Measurements from ENCODE around the gene WNT9A.

Gene WNT9A

DNA sequence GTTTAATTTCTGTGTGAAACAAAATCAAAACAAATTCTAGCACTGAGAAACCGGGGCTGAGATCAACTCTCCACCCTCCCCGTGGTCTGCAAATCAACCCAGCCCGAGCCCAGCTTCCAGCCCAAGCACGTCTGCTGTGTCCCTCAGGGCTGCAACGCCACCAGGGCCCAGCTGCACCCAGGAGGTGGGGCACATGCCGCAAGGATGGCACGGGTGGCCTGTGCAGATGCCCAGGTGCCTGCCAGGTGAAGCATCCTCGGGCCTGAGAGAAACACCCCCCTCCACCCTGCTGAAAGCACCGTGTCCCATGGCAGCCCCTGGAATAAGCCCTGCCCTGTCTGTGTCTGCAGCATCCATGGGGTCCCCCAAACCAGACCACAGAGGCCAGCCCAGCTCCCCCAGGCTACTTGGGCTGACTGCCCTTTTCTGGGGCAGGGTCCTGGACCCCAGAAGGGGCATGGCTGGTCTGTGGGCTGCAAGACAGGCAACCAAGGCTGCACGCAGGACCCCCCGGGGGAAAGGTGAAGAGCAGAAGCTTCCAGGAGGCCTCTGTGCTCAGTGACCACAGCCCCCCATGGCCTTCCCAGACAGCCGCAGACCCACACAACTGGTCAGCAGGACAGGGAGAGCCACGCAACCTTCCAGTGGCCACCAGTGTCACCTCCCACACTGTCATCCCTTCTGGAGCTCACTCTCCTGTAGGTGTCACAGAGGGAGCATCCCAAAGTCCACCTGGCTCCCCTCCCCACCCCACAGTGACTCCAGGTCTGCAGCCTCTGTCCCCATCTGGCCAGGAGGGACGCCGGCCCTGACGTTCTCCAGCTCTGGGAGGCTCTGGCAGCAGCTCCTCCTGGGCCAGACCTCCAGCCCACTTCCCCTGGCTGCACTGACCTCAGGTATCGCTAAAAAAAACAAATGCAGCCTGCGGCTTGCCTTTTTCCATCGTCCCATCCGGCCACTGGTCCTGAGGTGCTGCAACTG, 7.7 kb downstream of the WNT9A start:
- no peak for DNase-seq

- no peak for DNase-seq
Observed at GRCh38 chr1:227938911-227939790, 8.6 kb downstream of the WNT9A start.

DNA sequence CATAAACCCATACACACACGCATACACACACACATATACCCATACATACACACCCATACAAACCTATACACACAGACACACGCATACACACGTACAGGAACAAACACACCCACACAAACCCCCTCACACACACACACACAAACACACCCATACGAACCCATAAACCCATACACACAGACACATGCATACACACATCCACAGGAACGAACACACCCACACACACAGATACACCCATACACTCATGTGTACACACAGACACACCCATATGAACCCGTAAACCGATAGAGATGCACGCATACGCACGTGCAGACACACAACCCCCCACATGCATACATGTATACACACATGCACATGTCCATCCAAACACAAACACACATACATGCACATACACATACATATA, 9.5 kb downstream of the WNT9A start:
- no peak for DNase-seq

- no peak for DNase-seq
Observed at GRCh38 chr1:227937838-227938145, 9.9 kb downstream of the WNT9A start.

DNA sequence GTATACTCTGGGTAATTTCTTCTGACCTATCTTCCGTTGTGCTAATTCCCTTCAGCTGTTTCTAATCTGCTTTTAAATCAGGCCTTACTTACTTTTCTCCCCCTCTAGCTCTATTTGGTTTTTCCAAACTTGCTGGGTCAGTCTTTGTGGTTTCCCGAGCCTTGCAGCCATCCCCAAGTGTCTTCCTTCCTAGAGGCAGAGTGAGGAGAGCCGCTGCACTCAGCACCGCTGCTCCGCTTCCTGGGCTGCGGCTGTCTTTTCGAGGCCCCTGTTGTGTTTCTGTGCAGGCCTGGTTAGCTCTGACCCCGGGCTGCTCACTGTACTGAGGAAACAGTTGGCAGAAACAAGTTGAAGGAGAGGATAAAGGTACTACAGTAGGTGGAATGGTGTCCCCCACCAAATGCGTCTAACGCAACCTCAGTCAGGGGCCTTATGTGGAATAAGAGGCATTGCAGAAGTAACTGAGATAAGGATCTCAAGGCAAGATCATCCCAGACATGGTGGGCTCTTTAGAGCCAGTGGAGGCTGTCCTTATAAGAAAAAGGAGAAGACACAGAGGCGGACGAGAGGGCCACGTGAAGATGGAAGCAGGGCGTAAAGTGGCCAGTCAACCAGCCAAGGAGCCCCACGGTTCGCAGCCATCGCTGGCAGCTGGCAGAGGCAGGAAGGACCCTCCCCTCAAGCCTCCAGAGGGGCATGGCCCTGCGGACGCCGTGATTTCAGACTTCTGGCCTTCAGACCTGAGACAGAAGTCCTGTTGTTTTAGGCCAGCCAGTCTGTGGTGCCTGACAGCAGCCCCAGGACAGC, 10.5 kb downstream of the WNT9A start:
- DNase-seq, result no peak

DNA sequence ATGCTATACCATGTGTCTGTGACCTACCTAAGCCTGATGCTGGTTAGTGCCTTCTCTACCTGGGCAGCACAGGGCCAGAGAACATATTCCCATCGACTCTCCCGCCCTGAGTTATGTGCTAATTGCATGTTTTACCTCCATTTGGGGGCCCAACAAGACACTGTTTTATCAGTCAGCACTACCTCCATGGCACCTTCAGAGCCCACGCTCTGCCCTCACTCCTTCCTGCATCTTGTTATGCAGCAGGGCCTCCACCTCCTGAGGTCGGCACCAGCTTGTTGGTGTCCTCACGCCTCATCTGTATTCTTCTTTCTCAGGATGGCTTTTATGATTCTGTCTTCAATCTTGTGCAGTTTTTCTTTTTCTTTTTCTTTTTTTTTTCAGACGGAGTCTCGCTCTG, 11.9 kb downstream of the WNT9A start:
- no peak for DNase-seq

DNA sequence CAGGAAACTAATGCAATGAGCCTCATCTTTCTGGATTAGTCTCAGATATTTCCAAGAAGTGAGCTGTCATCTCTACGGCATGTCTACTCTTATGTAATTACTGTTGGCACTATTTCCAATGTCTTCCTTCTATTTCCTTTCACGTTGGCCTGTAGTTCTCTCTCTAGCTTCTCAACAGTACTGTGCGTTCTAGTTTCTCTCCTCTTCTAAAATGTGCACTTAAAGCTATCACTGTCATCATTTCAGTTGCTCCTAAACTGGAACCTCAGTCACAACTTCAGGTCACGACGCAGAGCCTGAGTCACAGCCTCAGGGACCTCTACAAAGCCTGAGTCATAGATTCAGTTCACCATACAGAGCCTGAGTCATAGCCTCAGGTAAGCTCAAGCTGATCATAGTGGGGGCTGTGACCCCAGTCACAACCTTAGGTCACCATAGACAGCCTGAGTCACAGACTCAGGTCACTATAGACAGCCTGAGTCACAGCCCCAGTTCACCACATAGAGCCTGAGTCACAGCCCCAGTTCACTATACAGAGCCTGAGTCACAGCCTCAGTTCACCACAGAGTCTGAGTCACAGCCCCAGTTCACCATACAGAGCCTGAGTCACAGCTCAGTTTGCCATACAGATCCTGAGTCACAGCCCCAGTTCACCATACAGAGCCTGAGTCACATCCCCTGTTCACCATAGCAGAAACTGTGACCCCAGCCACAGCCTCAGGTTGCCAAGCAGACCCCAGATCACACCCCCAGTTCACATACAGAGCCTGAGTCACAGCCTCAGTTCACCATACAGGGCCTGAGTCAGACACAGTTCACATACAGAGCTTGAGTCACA, 13.0 kb downstream of the WNT9A start:
- no peak for DNase-seq

DNA sequence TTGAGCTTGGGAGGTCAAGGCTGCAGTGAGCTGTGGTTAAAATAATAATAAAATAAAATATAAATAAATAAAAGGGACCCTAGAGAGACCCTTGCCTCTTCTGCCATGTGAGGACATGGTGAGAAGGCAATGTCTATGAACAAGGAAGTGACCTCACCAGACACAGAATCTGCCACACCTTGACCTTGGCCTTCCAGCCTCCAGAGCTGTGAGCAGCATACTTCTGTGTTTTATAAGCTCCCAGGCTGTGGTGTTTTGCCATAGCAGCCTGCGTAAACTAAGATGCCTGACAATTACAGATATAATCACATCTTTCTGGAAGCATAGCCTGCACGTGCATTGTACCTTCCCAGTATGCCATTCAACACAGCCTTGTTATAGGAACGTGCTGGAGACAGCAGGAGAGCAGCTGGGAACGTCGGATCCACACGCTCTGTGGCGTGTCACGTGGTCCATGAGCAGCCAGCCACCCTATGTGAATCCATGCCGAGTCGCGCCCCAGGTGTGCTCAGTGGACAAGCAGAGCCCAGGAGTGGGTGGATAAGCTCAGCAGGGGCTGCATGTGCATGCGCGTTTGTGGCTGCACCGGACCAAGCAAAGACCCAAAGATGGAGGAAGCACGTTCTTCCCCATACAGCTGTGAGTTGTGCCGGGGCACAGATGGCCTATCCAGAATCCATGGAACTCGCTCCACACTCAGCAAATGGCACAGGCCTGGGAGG, 17.8 kb downstream of the WNT9A start:
- no peak for DNase-seq

DNA sequence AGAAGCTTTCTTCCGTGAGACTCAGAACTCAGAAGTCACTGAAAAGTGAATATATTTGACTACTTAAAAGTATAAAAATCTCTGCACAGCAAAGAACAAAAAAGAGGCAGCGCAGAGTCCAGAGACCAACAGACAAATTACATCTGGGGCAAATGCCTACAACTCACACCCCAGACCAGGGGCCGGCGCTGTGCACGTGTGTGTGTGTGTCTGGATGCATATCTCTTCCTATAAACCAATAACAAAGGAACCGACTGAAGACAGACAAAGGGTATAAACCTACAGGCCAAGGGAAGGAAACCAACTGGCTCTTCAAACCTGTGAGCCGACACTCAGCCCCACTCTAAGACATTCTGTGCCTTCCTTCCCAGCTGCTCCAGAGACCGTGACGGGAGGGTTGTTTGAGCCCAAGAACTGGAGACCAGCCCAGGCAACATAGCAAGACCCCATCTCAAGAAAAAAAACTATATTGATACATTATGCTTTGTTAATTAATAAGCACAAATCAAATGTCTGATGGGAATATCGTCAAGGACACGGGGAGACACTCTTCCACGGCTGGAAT, 18.8 kb downstream of the WNT9A start:
- DNase-seq, result no peak

DNA sequence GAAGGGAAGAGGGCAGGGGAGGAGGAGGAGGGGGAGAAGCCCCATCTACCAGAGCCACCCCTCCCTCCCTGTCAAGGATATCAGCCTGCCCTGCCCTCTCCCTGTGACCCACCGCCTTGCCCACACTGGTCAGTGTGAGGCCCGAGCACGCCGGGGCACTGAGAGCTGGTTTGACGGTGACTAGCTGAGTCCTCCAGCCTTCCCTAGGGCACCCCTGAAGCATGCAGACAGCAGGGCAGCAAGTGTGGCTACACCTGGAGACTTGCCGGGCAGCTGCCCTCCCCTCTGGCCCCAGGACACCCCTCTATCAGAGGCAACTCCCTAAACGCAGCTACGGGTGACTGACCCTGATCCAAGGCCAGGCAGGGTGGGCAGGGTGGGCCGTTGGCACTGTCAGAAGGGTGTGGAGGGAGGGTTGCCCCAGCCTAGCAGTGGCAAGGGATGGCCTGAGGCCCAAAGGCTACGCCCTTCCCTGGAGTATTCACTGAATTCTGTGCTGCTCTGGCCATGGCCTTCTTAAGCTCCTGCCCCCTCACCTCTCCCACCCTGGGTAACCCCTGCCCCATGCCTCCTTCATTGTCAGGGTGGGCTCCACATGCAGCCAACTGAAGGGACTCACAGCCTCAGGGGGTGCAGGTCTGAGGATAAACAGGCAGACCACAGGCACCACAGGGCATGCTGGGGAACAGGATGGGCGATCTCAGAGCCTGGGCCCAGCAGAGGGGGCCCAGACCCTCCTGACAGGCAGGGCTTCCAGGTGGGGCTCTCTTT, 19.6 kb downstream of the WNT9A start:
- DNase-seq, result no peak

- no peak for DNase-seq
Observed at GRCh38 chr1:227926896-227927885, 20.5 kb downstream of the WNT9A start.

DNA sequence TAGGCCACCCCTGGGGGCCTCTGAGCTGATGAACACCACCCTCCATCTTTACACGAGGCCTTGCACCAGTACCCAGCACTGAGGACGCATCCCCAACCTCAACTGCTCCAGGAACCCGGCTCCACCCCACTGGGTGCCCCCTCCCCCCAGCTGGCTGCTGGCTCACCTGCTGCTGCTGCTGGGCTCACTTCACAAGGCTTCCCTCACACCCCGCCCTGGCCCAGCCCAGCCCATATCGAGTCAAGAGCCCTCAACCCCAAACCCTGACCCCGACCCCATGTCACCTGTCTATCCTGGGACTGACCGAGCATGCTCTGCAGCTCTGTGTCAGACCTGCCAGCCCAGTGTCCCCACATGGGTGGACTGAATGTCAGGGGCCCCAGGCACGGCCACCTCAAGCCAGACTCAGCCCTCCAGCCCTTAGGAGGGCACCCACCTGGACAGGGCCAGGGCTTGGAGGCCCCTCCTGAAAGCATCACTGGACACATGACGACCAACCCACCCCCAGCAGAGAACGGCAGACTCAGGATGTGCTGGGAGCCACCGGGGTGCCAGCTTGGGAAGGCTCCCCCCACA, 21.4 kb downstream of the WNT9A start:
- no peak for DNase-seq

DNA sequence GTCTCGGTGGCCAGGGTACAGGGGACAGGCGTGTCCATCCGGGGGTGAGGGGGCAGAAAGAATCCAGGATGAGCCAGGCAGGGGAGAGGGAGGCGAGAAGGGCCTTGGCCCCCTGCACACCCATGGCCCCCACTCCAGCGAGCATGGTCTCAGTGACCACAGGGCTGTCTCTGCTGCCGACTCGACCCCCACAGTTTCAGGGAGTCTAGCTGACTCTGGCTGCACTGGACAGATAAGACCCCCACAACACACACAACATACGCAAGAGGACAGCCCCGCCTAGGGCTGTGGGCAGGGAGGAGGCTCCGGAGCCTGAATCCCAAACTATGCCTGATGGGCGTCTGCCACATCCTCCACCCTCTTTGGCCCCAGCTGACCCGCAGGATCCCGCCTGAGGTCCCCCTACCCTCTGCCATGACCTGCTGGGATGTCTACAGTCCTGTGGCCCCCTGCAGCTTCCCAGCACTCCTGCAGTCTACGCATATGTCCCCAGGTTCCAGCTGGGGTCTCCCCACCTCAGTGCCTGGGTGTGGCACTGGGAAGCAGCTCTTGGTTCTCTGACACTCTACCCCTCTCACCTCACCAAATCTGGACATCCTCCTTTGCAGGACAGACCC, 22.0 kb downstream of the WNT9A start:
- no peak for DNase-seq

- DNase-seq, result no peak
Observed at GRCh38 chr1:227924833-227925574, 22.7 kb downstream of the WNT9A start.

- no peak for DNase-seq
Observed at GRCh38 chr1:227924168-227924832, 23.4 kb downstream of the WNT9A start.

DNA sequence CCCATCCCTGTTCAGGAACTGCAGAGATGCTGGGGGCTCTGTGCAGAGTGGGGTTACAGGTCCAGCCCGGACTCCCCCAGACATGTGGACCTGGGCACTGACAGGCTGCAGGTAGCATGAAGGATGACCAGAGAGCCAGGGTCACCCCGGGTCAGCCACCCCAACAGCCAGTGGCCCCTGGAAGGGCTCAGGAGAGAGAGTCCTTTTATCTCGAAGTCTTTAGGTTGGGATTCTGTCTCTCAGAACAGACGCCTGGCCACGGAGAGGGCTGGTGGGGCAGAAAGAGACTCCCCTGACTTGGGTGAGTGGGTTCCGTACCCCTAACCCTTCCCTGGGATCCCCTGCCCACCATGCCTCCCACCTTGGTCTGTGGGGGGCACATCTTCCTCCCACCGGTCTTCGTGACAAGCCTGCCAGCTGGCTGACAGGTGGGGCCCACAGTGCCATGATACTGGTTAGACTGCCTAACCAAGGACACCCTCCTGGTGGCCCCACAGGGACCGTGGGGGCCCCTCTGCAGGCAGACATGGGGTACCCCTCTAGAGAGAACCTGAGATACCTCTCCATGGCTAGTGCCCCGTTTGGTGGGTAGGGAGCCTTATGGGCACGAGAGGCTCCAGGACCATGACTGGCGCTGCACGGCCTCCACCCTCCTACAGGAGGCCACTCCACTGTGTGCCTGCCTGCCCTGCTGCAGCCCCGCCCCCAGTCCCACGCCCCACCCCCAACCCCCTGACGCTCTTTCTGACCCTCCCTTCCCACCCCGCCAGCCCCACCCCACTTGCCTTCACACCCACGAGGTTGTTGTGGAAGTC, 24.2 kb downstream of the WNT9A start:
- no peak for DNase-seq

Data from NCI-H526 treated with DMSO at 0.1 percent for 48 hours (cell line).